ENCODE measurements around the gene WAS. TPM values are rescaled to one million over a fixed set of nuclear protein-coding genes. Genes with fewer than 3 reads are reported as not detected.
"Not testable (repeated sequence)": the region's sequence is repeated elsewhere in the genome, so short reads cannot be mapped to it uniquely, and the experiment has no call there.

WAS gene
- total RNA-seq, 2 donors from 2014 or later: 81.4 to 83.9 TPM

GRCh38 chrX:48691746-48692145 is 8.1 kb downstream of the WAS start:
- Mint-ChIP-seq H3K27ac (peak overlapping the region; percentile 13), H3K4me1 (ENCODE audit: low read depth) (peaks cover 15% of the 10 kb centered on the region)
- H3K27me3 Mint-ChIP-seq (ENCODE audit: low read depth); H3K4me3 Mint-ChIP-seq; H3K9me3 Mint-ChIP-seq; ATAC-seq (replicated peaks in 1 of 2); H3K36me3 Mint-ChIP-seq (ENCODE audit: insufficient read depth in 2 of 2); DNase-seq: not testable (repeated sequence)

DNA sequence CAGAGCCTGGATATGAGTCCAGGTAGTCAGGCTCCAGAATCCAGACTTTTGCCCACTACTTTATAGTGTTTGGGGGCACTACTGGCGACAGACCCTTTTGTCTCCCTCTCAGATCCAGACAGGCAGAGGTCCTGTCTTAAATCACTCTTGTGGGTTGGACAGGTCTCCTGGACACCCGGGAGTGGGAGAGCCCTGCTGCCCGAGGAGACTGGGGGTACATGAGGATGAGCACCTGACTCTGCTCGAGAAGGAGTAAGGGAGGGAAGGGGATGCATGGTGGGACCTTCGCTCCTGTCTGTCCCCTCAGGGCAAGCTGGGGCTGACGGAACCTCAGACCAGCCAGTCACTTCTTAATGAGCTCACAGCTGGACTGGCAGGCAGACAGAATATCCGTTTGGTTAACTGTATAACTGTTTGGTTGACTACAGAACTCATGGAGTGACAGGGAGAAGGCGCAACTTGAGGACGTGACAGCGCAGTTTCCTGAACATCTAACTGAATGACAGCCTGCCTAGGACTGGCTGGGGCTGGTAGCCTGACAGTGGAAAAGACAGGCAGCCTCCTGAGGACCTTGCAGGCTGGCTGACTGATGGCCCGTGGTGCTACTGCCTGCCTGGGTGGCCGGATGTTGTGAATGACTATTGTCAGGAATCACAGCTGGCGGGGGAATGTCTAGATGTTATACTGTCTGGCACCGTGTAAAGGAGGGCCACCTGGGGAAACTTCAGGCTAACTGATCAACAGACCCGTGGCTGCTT is 11.4 kb downstream of the WAS start:
- Mint-ChIP-seq H3K9me3 (no peaks in the 10 kb centered on the region), H3K4me3 (peak overlapping the region; percentile 87), H3K4me1 (ENCODE audit: low read depth) (peaks cover 35% of the 10 kb centered on the region), H3K27ac (peak overlapping the region; percentile 65), H3K27me3 (ENCODE audit: low read depth) (peaks cover 14% of the 10 kb centered on the region), H3K36me3 (ENCODE audit: insufficient read depth in 2 of 2) (peaks cover 3 to 11% of the 10 kb centered on the region in 2 donors)
- ATAC-seq (replicated peaks in 1 of 2): no peak
- DNase-seq: no peak

DNA sequence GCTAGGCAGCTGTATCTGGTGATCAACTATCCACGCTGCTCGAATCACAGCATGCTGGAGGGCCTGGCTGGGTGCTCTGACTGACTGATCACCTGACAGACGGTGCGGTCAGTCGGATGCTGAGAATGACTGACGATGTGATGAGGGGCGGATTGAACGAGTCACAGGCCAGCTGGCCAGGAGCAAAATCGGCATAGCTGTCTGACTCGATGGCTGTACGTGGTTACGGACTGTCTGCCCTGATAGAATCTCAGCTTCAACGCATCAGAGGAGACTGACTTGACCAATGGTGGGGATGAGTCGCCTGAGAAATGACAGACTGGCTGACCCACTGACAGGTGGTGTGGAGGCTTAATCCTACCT is 11.9 kb downstream of the WAS start:
- Mint-ChIP-seq H3K36me3 (ENCODE audit: insufficient read depth in 2 of 2) (peaks cover 3 to 11% of the 10 kb centered on the region in 2 donors), H3K27me3 (ENCODE audit: low read depth) (peaks cover 14% of the 10 kb centered on the region), H3K27ac (peak overlapping the region; percentile 65), H3K4me1 (ENCODE audit: low read depth) (peaks cover 35% of the 10 kb centered on the region), H3K4me3 (peak overlapping the region; percentile 87), H3K9me3 (no peaks in the 10 kb centered on the region)
- ATAC-seq (replicated peaks in 1 of 2): no peak
- DNase-seq: peak in 1 of 2 donors; percentile 15

DNA sequence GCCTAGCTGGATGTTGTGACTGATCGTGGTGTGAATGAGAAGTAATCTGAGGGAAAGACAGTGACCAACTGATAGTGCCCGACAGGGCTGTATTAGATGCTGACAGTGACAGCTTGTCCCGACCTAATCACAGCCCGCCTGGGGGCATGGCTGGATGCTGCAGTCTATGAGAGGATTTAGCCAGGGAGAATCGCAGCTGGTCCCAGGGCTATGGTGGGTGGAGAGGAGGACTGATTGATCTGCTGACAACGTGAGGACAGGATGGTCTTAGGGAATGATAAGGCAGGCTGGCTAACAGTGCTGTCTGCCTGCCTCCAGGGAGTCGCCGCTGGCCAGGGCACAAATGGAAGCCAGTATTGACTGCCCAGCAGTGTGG is 12.3 kb downstream of the WAS start:
- ATAC-seq (replicated peaks in 1 of 2) (no peak), DNase-seq (no peak)
- peaks cover 35% of the 10 kb centered on the region for H3K4me1 Mint-ChIP-seq (ENCODE audit: low read depth)
- no peaks in the 10 kb centered on the region for H3K9me3 Mint-ChIP-seq
- H3K27ac Mint-ChIP-seq: peak overlapping the region; percentile 65
- peaks cover 14% of the 10 kb centered on the region for H3K27me3 Mint-ChIP-seq (ENCODE audit: low read depth)
- H3K4me3 Mint-ChIP-seq: peak overlapping the region; percentile 87
- H3K36me3 Mint-ChIP-seq (ENCODE audit: insufficient read depth in 2 of 2): peaks cover 3 to 11% of the 10 kb centered on the region in 2 donors

DNA sequence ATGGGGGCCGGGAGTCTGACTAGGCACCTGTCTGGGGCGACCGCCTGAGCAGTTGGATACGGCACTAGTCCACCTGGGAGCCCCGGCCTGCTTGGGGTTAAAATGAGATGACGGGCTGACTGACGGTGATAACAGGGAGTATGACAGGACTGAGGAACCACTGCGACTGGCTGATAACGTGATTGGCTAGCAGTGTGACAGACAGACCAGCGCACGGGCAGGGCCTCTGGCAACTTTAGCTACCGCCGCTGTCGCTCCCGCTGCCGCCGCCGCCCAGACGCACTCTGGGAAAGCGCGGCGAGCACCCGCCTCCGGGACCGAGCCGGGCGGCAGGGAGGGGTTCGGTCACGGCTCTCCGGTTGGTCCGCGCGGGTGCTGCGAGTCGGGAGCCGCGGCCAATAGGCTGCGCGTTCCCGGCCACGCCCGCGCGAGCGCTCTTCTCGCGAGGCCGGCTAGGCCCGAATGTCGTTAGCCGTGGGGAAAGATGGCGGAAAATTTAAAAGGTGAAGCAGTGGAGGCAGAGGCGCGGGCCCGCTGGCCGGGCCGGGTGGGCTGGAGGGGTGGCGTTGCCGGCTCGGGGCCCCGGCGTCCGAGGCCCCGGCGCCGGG is 12.8 kb downstream of the WAS start, which contains the start of gene SUV39H1:
SUV39H1 (plus strand) TSS at position 434 of the 608 bp plus-strand sequence; CDS start at position 485, 51 bp downstream.
- peak; percentile 92 to 95 for ATAC-seq (replicated peaks in 1 of 2)
- peaks cover 3 to 11% of the 10 kb centered on the region in 2 donors for H3K36me3 Mint-ChIP-seq (ENCODE audit: insufficient read depth in 2 of 2)

DNA sequence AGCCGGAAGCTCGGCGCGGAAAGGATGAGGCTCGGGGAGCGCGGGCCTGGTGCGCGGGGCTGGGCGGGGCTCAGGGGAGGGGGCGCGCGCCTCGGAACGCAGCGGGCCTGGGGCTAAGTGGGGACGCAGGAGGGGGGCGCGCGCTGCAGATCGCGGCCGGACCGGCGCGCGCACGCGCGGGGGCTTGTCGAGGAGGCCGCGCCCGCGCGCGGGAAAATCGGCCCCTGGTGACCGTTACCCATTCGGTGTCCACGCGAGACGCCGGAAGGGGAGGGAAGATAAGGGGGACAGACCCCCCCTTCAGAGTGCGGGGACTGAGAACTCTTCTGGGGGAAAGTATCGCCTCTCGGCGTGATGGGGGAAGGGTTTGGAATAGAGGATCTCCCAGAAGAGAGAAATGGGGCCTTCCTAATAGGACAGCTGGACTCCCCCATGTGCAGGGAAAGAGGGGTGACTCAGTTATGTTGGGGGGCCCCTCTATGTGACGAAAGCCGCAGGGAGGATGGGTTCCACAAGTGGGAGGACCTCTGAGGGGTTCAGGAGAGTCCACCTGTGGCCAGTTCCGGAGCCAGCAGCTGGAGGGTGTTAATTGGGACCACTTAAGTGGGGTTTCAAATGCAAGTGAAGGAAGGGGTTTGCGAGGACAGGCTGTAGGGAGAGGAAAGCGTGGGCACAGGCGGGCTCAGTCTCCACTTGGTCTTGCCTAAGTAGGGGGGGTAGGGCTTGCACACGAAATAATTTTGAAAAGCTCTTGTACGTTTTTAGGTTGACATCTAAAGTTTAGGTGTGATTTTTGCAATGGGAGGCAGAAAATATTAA is 13.5 kb downstream of the WAS start:
- Mint-ChIP-seq H3K9me3 (no peaks in the 10 kb centered on the region), H3K27ac (peak overlapping the region; percentile 97), H3K27me3 (ENCODE audit: low read depth) (peaks cover 14% of the 10 kb centered on the region), H3K4me3 (peak overlapping the region; percentile 87), H3K36me3 (ENCODE audit: insufficient read depth in 2 of 2) (peaks cover 3 to 12% of the 10 kb centered on the region in 2 donors), H3K4me1 (ENCODE audit: low read depth) (peaks cover 44% of the 10 kb centered on the region)
- DNase-seq: peak; percentile 56 to 64
- peak; percentile 24 to 28 for ATAC-seq (replicated peaks in 1 of 2)

More for the DNA sequence above, 12.8 kb downstream of the WAS start, which contains the start of gene SUV39H1:
- peak within 1 kb of the TSS; percentile 87 for H3K4me3 Mint-ChIP-seq
- peaks cover 14% of the 10 kb centered on the region for H3K27me3 Mint-ChIP-seq (ENCODE audit: low read depth)
- no peaks in the 10 kb centered on the region for H3K9me3 Mint-ChIP-seq
- H3K27ac Mint-ChIP-seq: peak within 1 kb of the TSS; percentile 97
- peaks cover 37% of the 10 kb centered on the region for H3K4me1 Mint-ChIP-seq (ENCODE audit: low read depth)
- peak; percentile 89 to 90 for DNase-seq

- Mint-ChIP-seq H3K4me3 (peak overlapping the region; percentile 22 to 87), H3K9me3 (no peaks in the 10 kb centered on the region), H3K36me3 (ENCODE audit: insufficient read depth in 2 of 2) (peaks cover 3 to 14% of the 10 kb centered on the region in 2 donors), H3K27ac (no peak overlapping the region), H3K27me3 (ENCODE audit: low read depth) (peaks cover 14% of the 10 kb centered on the region), H3K4me1 (ENCODE audit: low read depth) (peaks cover 44% of the 10 kb centered on the region)
- DNase-seq: no peak
- no peak for ATAC-seq (replicated peaks in 1 of 2)
These were observed 14.7 kb downstream of the WAS start for GRCh38 chrX:48698306-48698705.

GRCh38 chrX:48700246-48700645 is 16.6 kb downstream of the WAS start:
- peaks cover 14% of the 10 kb centered on the region for H3K27me3 Mint-ChIP-seq (ENCODE audit: low read depth)
- DNase-seq: no peak
- H3K4me3 Mint-ChIP-seq: no peak overlapping the region
- H3K36me3 Mint-ChIP-seq (ENCODE audit: insufficient read depth in 2 of 2): peaks cover 3 to 14% of the 10 kb centered on the region in 2 donors
- peaks cover 39% of the 10 kb centered on the region for H3K4me1 Mint-ChIP-seq (ENCODE audit: low read depth)
- H3K27ac Mint-ChIP-seq: no peak overlapping the region
- ATAC-seq (replicated peaks in 1 of 2): no peak
- H3K9me3 Mint-ChIP-seq: no peaks in the 10 kb centered on the region

- Mint-ChIP-seq H3K9me3 (no peaks in the 10 kb centered on the region), H3K27me3 (ENCODE audit: low read depth) (peaks cover 14% of the 10 kb centered on the region), H3K4me3 (no peak overlapping the region), H3K4me1 (ENCODE audit: low read depth) (peaks cover 30% of the 10 kb centered on the region), H3K27ac (no peak overlapping the region), H3K36me3 (ENCODE audit: insufficient read depth in 2 of 2) (peaks cover 3 to 10% of the 10 kb centered on the region in 2 donors)
- DNase-seq (no peak), ATAC-seq (replicated peaks in 1 of 2) (no peak)
These were observed 17.5 kb downstream of the WAS start for GRCh38 chrX:48700951-48701653.

- no peak overlapping the region for H3K27ac Mint-ChIP-seq
- no peaks in the 10 kb centered on the region for H3K9me3 Mint-ChIP-seq
- H3K4me1 Mint-ChIP-seq (ENCODE audit: low read depth): peaks cover 29% of the 10 kb centered on the region
- H3K4me3 Mint-ChIP-seq: no peak overlapping the region
- DNase-seq: no peak
- H3K36me3 Mint-ChIP-seq (ENCODE audit: insufficient read depth in 2 of 2): peaks cover 3 to 9% of the 10 kb centered on the region in 2 donors
- ATAC-seq (replicated peaks in 1 of 2): no peak
- peaks cover 14% of the 10 kb centered on the region for H3K27me3 Mint-ChIP-seq (ENCODE audit: low read depth)
These were observed 18.4 kb downstream of the WAS start for GRCh38 chrX:48702032-48702431.

- ATAC-seq (replicated peaks in 1 of 2): no peak
- DNase-seq: no peak
- Mint-ChIP-seq H3K4me1 (ENCODE audit: low read depth) (peaks cover 22% of the 10 kb centered on the region), H3K27ac (peak overlapping the region; percentile 63), H3K9me3 (no peaks in the 10 kb centered on the region), H3K36me3 (ENCODE audit: insufficient read depth in 2 of 2) (peaks cover 3 to 7% of the 10 kb centered on the region in 2 donors), H3K27me3 (ENCODE audit: low read depth) (peaks cover 9% of the 10 kb centered on the region), H3K4me3 (no peak overlapping the region)
These were observed 19.1 kb downstream of the WAS start for GRCh38 chrX:48702716-48703115.

GRCh38 chrX:48703228-48703627 is 19.6 kb downstream of the WAS start:
- H3K27me3 Mint-ChIP-seq (ENCODE audit: low read depth): peaks cover 7% of the 10 kb centered on the region
- ATAC-seq (replicated peaks in 1 of 2): no peak
- no peak overlapping the region for H3K27ac Mint-ChIP-seq
- peaks cover 20% of the 10 kb centered on the region for H3K4me1 Mint-ChIP-seq (ENCODE audit: low read depth)
- DNase-seq: no peak
- no peak overlapping the region for H3K4me3 Mint-ChIP-seq
- peaks cover 3 to 7% of the 10 kb centered on the region in 2 donors for H3K36me3 Mint-ChIP-seq (ENCODE audit: insufficient read depth in 2 of 2)
- H3K9me3 Mint-ChIP-seq: no peaks in the 10 kb centered on the region

All from activated T-cell treated with anti-CD3 and anti-CD28 coated beads, Interleukin-2, amount 50 U/mL, for 72 hours (primary cell).